Loucy (cell line): ENCODE results near the gene KRTAP3-2.

Experiments used
- H2AFZ ChIP-seq: fragments of 200-600 bp; sonication (generic); 2 replicates; pipeline ENCODE4 v1.6.0; 2016; ENCODE audit warnings: antibody characterized with exemption, mild to moderate bottlenecking, low read length, moderate library complexity
- H3F3A ChIP-seq: fragments of 200-600 bp; 2 replicates; pipeline ENCODE4 v1.6.0; 2016; ENCODE audit warnings: antibody characterized with exemption, low read depth, mild to moderate bottlenecking
- H3K27me3 ChIP-seq: fragments of 200-600 bp; sonication (generic); 2 replicates; pipeline ENCODE4 v1.6.1; 2014; ENCODE audit warnings: low read length, mild to moderate bottlenecking; ENCODE audit not compliant: insufficient read depth, poor library complexity, severe bottlenecking
- H3K36me3 ChIP-seq: fragments of 200-600 bp; sonication (generic); 2 replicates; pipeline ENCODE4 v1.6.1; 2016; ENCODE audit warnings: low read length; ENCODE audit not compliant: insufficient read depth
- H3K4me1 ChIP-seq: fragments of 200-600 bp; sonication (generic); 2 replicates; pipeline ENCODE4 v1.5.1; 2014; ENCODE audit warnings: low read length, mild to moderate bottlenecking; ENCODE audit not compliant: insufficient read depth, poor library complexity, severe bottlenecking
- H3K4me2 ChIP-seq: fragments of 200-600 bp; sonication (generic); 2 replicates; pipeline ENCODE4 v1.6.0; 2014; ENCODE audit warnings: antibody characterized with exemption, low read length, low read depth, mild to moderate bottlenecking; ENCODE audit not compliant: poor library complexity, severe bottlenecking
- H3K4me3 ChIP-seq: fragments of 200-600 bp; sonication (generic); 2 replicates; pipeline ENCODE4 v1.5.1; 2014; ENCODE audit warnings: low read length, mild to moderate bottlenecking, mixed read lengths; ENCODE audit not compliant: poor library complexity, severe bottlenecking
- H3K79me2 ChIP-seq: fragments of 200-600 bp; sonication (generic); 2 replicates; pipeline ENCODE4 v1.6.1; 2014; ENCODE audit warnings: low read length; ENCODE audit not compliant: insufficient read depth
- H3K9ac ChIP-seq: fragments of 200-600 bp; sonication (generic); 2 replicates; pipeline ENCODE4 v1.6.0; 2014; ENCODE audit warnings: mild to moderate bottlenecking, low read depth, low read length, moderate library complexity; ENCODE audit not compliant: poor library complexity, severe bottlenecking
- H3K9me2 ChIP-seq: fragments of 200-600 bp; sonication (generic); replicated peaks from 2 replicates; pipeline ENCODE4 v1.6.1; 2016; ENCODE audit warnings: low read depth, low read length, mixed read lengths
- H3K9me3 ChIP-seq: fragments of 200-600 bp; sonication (generic); 2 replicates; pipeline ENCODE4 v1.6.1; 2014; ENCODE audit warnings: mild to moderate bottlenecking, antibody characterized with exemption, low read length, low read depth; ENCODE audit not compliant: insufficient read depth
- H4K20me1 ChIP-seq: fragments of 200-600 bp; sonication (generic); 2 replicates; pipeline ENCODE4 v1.6.0; 2014; ENCODE audit warnings: antibody characterized with exemption, low read length, mild to moderate bottlenecking; ENCODE audit not compliant: insufficient read depth, poor library complexity, severe bottlenecking
- EZH2phosphoT487 ChIP-seq: fragments of 200-600 bp; IDR thresholded peaks from 2 replicates; pipeline ENCODE4 v1.6.1; 2018; ENCODE audit warnings: antibody characterized with exemption, mild to moderate bottlenecking, moderate library complexity, borderline replicate concordance
- TF ChIP-seq, protein P1 (sequence below): fragments of 200-600 bp; sonication (generic); conservative IDR thresholded peaks from 2 replicates; pipeline ENCODE4 v1.5.1; 2014; ENCODE audit warnings: mild to moderate bottlenecking, antibody characterized with exemption, low read length

The KRTAP3-2 gene

DNA sequence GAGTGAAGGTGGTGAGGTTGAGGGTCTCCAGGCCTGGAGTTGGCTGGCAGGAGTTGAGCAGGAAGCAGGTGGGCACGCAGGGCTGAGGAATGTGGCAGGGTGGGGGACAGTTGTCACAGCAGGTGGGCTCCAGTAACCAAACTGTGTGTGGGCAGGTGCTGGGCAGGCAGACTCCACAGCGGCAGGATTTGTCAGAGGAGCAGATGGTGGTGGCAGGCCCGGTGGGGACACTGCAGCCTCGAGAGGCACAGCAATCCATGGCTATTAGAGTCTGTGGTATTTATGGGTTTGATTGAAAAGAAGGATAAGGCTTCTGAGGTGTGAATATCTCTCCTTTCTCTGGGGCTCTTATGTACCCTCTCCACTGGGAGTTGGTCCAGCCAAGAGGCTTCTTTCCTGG is 5.9 kb downstream of the KRTAP3-2 start, which contains the start of gene KRTAP3-3:
Gene KRTAP3-3, minus strand, starts transcription at position 326 of the 400 bp plus-strand sequence. Its CDS starts 67 bp downstream, at position 259.
- Histone ChIP-seq H3K9me2 (no peaks in the 10 kb centered on the region), H3F3A (no peaks in the 10 kb centered on the region), H2AFZ (no peak within 1 kb of the TSS), H3K36me3 (no peaks in the 10 kb centered on the region), H3K4me3 (no peak within 1 kb of the TSS), H4K20me1 (no peaks in the 10 kb centered on the region), H3K4me1 (no peaks in the 10 kb centered on the region), H3K4me2 (no peak within 1 kb of the TSS), H3K79me2 (no peaks in the 10 kb centered on the region), H3K27me3 (no peaks in the 10 kb centered on the region), H3K9ac (no peak within 1 kb of the TSS), H3K9me3 (no peaks in the 10 kb centered on the region)
- TF ChIP-seq, protein P1, sequence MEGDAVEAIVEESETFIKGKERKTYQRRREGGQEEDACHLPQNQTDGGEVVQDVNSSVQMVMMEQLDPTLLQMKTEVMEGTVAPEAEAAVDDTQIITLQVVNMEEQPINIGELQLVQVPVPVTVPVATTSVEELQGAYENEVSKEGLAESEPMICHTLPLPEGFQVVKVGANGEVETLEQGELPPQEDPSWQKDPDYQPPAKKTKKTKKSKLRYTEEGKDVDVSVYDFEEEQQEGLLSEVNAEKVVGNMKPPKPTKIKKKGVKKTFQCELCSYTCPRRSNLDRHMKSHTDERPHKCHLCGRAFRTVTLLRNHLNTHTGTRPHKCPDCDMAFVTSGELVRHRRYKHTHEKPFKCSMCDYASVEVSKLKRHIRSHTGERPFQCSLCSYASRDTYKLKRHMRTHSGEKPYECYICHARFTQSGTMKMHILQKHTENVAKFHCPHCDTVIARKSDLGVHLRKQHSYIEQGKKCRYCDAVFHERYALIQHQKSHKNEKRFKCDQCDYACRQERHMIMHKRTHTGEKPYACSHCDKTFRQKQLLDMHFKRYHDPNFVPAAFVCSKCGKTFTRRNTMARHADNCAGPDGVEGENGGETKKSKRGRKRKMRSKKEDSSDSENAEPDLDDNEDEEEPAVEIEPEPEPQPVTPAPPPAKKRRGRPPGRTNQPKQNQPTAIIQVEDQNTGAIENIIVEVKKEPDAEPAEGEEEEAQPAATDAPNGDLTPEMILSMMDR: no peak
- TF ChIP-seq EZH2phosphoT487: no peak

DNA sequence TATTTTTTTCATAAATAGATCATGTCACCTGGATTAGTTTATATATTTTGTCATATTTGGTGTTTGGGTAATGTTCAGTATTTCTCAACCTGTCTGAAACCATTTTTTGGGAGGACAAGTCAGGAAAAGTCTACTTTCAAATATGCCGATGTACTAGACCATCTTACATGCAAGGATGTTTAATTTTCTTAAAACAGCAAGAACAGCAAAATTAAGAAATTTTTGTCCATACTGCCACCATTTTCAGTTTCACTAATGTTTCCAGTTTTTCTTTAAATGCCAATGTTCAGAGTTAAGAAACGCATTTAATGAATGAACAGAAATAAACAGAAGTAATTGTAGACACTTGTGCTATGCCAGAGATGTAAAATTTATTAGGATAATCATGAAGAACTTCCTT is 6.6 kb downstream of the KRTAP3-2 start:
- no peaks in the 10 kb centered on the region for H3K4me1 ChIP-seq
- no peaks in the 10 kb centered on the region for H3K79me2 ChIP-seq
- H3K27me3 ChIP-seq: no peaks in the 10 kb centered on the region
- no peaks in the 10 kb centered on the region for H3K36me3 ChIP-seq
- TF ChIP-seq EZH2phosphoT487: no peak
- TF ChIP-seq, protein P1: no peak
- no peaks in the 10 kb centered on the region for H3K9me2 ChIP-seq
- H3F3A ChIP-seq: no peaks in the 10 kb centered on the region
- H2AFZ ChIP-seq: no peak overlapping the region
- no peak overlapping the region for H3K9ac ChIP-seq
- no peak overlapping the region for H3K4me3 ChIP-seq
- H4K20me1 ChIP-seq: no peaks in the 10 kb centered on the region
- H3K9me3 ChIP-seq: no peaks in the 10 kb centered on the region
- H3K4me2 ChIP-seq: no peak overlapping the region

DNA sequence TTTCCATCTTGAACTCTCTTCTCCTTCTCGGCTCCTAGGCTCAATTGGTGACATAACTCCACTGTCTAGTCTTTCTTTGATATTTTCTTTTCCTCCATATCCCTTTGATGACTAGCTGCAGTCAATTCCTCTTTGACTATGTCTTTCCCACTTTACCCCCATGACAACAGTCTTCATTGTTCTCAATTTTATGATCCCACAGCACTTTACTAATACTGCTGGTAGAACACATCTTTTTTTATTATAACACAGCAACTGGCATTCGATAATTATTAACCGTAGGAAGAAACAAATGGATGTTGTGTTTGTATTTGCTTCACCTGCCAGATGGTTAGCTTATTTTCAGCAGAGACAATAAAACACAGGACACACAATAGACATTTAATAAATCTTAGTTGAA is 7.0 kb downstream of the KRTAP3-2 start:
- Histone ChIP-seq H3K9ac (no peak overlapping the region), H3K79me2 (no peaks in the 10 kb centered on the region), H3K4me1 (no peaks in the 10 kb centered on the region), H4K20me1 (no peaks in the 10 kb centered on the region), H3K9me3 (no peaks in the 10 kb centered on the region), H2AFZ (no peak overlapping the region), H3K4me3 (no peak overlapping the region), H3K9me2 (no peaks in the 10 kb centered on the region), H3F3A (no peaks in the 10 kb centered on the region), H3K36me3 (no peaks in the 10 kb centered on the region), H3K27me3 (no peaks in the 10 kb centered on the region), H3K4me2 (no peak overlapping the region)
- TF ChIP-seq, protein P1: no peak
- no peak for TF ChIP-seq EZH2phosphoT487
